ENCODE data around the gene FOXO6.

FOXO6 gene

GRCh38 chr1:41366455-41367287, 5.4 kb downstream of the FOXO6 start:
- DNase-seq (ENCODE audit: low read depth): no peak

- no peak for DNase-seq (ENCODE audit: low read depth)
Measured at GRCh38 chr1:41367288-41367642, 6.0 kb downstream of the FOXO6 start.

GRCh38 chr1:41368366-41368765, 7.1 kb downstream of the FOXO6 start:
- no peak for DNase-seq (ENCODE audit: low read depth)

GRCh38 chr1:41368801-41369200, 7.6 kb downstream of the FOXO6 start:
- no peak for DNase-seq (ENCODE audit: low read depth)

GRCh38 chr1:41369531-41369930, 8.3 kb downstream of the FOXO6 start:
- no peak for DNase-seq (ENCODE audit: low read depth)

GRCh38 chr1:41370225-41370624, 9.0 kb downstream of the FOXO6 start:
- no peak for DNase-seq (ENCODE audit: low read depth)

GRCh38 chr1:41370756-41371420, 9.7 kb downstream of the FOXO6 start:
- DNase-seq (ENCODE audit: low read depth): no peak

GRCh38 chr1:41371630-41372599, 10.7 kb downstream of the FOXO6 start:
- no peak for DNase-seq (ENCODE audit: low read depth)

- no peak for DNase-seq (ENCODE audit: low read depth)
Measured at GRCh38 chr1:41372600-41372993, 11.4 kb downstream of the FOXO6 start.

GRCh38 chr1:41373373-41373772, 12.1 kb downstream of the FOXO6 start:
- DNase-seq (ENCODE audit: low read depth): no peak

- no peak for DNase-seq (ENCODE audit: low read depth)
Measured at GRCh38 chr1:41374711-41375110, 13.5 kb downstream of the FOXO6 start.

GRCh38 chr1:41377397-41377796, 16.2 kb downstream of the FOXO6 start:
- DNase-seq (ENCODE audit: low read depth): no peak

- no peak for DNase-seq (ENCODE audit: low read depth)
Measured at GRCh38 chr1:41378222-41378621, 17.0 kb downstream of the FOXO6 start.

GRCh38 chr1:41378999-41379737, 17.9 kb downstream of the FOXO6 start:
- DNase-seq (ENCODE audit: low read depth): no peak

- peak; percentile 27 for DNase-seq (ENCODE audit: low read depth)
Measured at GRCh38 chr1:41379738-41380130, 18.5 kb downstream of the FOXO6 start.

- no peak for DNase-seq (ENCODE audit: low read depth)
Measured at GRCh38 chr1:41380195-41380594, 19.0 kb downstream of the FOXO6 start.

GRCh38 chr1:41380979-41381691, 19.9 kb downstream of the FOXO6 start:
- DNase-seq (ENCODE audit: low read depth): no peak

- DNase-seq (ENCODE audit: low read depth): peak; percentile 62
Measured at GRCh38 chr1:41381692-41382479, 20.7 kb downstream of the FOXO6 start.

GRCh38 chr1:41382480-41383090, 21.4 kb downstream of the FOXO6 start:
- peak; percentile 25 for DNase-seq (ENCODE audit: low read depth)
